Fibroblast of lung (primary cell): ENCODE data around the gene APOBR.

ENCODE experiments used
- EZH2 ChIP-seq: IDR thresholded peaks from 2 replicates; pipeline ENCODE4 v1.5.1; 2012; ENCODE audit warnings: low read length, control low read depth, mild to moderate bottlenecking; ENCODE audit errors: missing control alignments
- TF ChIP-seq, protein P1 (sequence below), 2 donors: IDR thresholded peaks in 1 of 2; conservative IDR thresholded peaks in 1 of 2; 1 replicate in 1 of 2; 2 replicates in 1 of 2; pipeline ENCODE4 v1.5.1; 2011 to 2012; ENCODE audit warnings: low read length in 2 of 2, control low read depth in 1 of 2, inconsistent platforms in 1 of 2, low read depth in 1 of 2, mild to moderate bottlenecking in 1 of 2

DNA sequence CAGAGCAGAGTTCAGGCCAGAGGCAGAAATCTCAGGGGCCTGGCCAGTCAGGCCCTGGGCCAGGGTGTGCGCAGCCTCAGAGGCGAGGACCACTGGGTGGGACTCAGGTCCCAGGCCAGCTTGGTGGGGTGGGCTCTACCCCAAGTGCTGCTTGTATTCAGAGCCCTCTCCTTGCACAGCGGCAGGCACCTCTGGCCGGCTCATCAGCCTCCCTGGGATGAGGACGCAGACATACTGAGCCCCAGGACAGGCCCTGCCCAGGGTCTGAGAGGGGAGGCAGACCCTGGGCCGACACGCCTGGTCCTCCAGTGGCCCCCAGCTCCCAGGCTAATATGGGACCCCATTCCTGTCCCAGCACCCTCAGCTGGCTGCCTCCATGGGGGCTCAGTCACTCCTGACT lies 19.8 kb downstream of the APOBR start:
- TF ChIP-seq, protein P1, sequence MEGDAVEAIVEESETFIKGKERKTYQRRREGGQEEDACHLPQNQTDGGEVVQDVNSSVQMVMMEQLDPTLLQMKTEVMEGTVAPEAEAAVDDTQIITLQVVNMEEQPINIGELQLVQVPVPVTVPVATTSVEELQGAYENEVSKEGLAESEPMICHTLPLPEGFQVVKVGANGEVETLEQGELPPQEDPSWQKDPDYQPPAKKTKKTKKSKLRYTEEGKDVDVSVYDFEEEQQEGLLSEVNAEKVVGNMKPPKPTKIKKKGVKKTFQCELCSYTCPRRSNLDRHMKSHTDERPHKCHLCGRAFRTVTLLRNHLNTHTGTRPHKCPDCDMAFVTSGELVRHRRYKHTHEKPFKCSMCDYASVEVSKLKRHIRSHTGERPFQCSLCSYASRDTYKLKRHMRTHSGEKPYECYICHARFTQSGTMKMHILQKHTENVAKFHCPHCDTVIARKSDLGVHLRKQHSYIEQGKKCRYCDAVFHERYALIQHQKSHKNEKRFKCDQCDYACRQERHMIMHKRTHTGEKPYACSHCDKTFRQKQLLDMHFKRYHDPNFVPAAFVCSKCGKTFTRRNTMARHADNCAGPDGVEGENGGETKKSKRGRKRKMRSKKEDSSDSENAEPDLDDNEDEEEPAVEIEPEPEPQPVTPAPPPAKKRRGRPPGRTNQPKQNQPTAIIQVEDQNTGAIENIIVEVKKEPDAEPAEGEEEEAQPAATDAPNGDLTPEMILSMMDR (conservative IDR thresholded peaks at IDR 0.05 in 1 of 2, IDR thresholded peaks at IDR 0.05 in 1 of 2; ENCODE audit: low read depth in 1 of 2, low read length in 2 of 2): no peak
- TF ChIP-seq EZH2: no peak
